GM12878 (cell line): ENCODE measurements around the gene TADA1. TPM values are rescaled to one million over a fixed set of nuclear protein-coding genes. Genes with fewer than 3 reads are reported as not detected.

Source experiments
- ATAC-seq: fragments of 200-7000 bp; cut with Tn5 transposase; 3 replicates; pipeline ENCODE4 v1.9.1; 2020; ENCODE audit warnings: mild to moderate bottlenecking, moderate library complexity
- BruUV-seq: library from RNA; stranded (reverse); fragments of 400-500 nt; replicated peaks from 2 replicates; lab custom pipeline; 2021; lab: Mats Ljungman, UMichigan
- CTCF ChIA-PET: fragments of 300-600 bp; sonication (Branson Sonifier 250); formaldehyde crosslinking; extraction: SDS; loops from one replicate; lab custom pipeline; 2021; ENCODE audit warnings: inconsistent platforms; lab: Yijun Ruan, JAX
- POLR2A ChIA-PET: fragments of 350-600 bp; formaldehyde crosslinking; extraction: SDS; loops from one replicate; lab custom pipeline; 2021; ENCODE audit warnings: inconsistent platforms; lab: Charles Lee
- RAD21 ChIA-PET: fragments of 300-600 bp; sonication (Branson Sonifier 250); formaldehyde crosslinking; loops from one replicate; lab custom pipeline; 2023; ENCODE audit warnings: antibody characterized with exemption; ENCODE audit not compliant: unreplicated experiment; lab: Charles Lee
- SMC1A ChIA-PET: fragments of 300-600 bp; sonication (Branson Sonifier 250); formaldehyde crosslinking; loops from one replicate; lab custom pipeline; 2023; ENCODE audit not compliant: unreplicated experiment, uncharacterized antibody; lab: Charles Lee
- DNase-seq: peaks from one replicate; pipeline ENCODE4 v3.0.0-alpha.2; 2011; ENCODE audit warnings: low read depth, low spot score
- FAIRE-seq: peaks from 3 replicates; lab custom pipeline; 2011; peaks lifted over from hg19 to GRCh38; lab: Jason Lieb, UNC
- H2AFZ ChIP-seq: 2 replicates; pipeline ENCODE4 v1.6.0; 2011; ENCODE audit warnings: low read depth, low read length, control low read depth; ENCODE audit not compliant: control insufficient read depth
- H3K27ac ChIP-seq: 2 replicates; pipeline ENCODE4 v1.5.1; 2011; ENCODE audit warnings: control low read depth; ENCODE audit not compliant: control insufficient read depth, insufficient read depth
- H3K27me3 ChIP-seq, 2 experiments: replicated peaks in 1 of 2; 2 replicates each; pipeline versions ENCODE4 v1.6.0 to v1.6.1; 2011; ENCODE audit warnings: low read length in 1 of 2; ENCODE audit not compliant: control insufficient read depth in 2 of 2, insufficient read depth in 2 of 2
- H3K36me3 ChIP-seq, 2 experiments: 2 replicates each; pipeline ENCODE4 v1.5.1; 2011; ENCODE audit warnings: low read length in 1 of 2; ENCODE audit not compliant: control insufficient read depth in 2 of 2, insufficient read depth in 2 of 2
- H3K4me1 ChIP-seq: 2 replicates; pipeline ENCODE4 v1.6.1; 2011; ENCODE audit warnings: mild to moderate bottlenecking, low read length, moderate library complexity, mixed read lengths; ENCODE audit not compliant: control insufficient read depth, insufficient read depth
- H3K4me2 ChIP-seq: 2 replicates; pipeline ENCODE4 v1.6.0; 2011; ENCODE audit warnings: control low read depth; ENCODE audit not compliant: control insufficient read depth, insufficient read depth
- H3K4me3 ChIP-seq: fragments of 200-600 bp; sonication (generic); 2 replicates; pipeline ENCODE4 v1.5.1; 2016
- H3K79me2 ChIP-seq: 2 replicates; pipeline ENCODE4 v1.6.0; 2011; ENCODE audit warnings: low read length; ENCODE audit not compliant: control insufficient read depth, insufficient read depth
- H3K9ac ChIP-seq: 2 replicates; pipeline ENCODE4 v1.8.0; 2011; ENCODE audit warnings: low read length, control low read depth, mixed read lengths; ENCODE audit not compliant: control insufficient read depth, insufficient read depth
- H3K9me3 ChIP-seq: replicated peaks from 3 replicates; pipeline ENCODE4 v1.5.1; 2011; ENCODE audit warnings: mild to moderate bottlenecking, low read length; ENCODE audit not compliant: control insufficient read depth, insufficient read depth
- H4K20me1 ChIP-seq: 2 replicates; pipeline ENCODE4 v1.6.0; 2011; ENCODE audit not compliant: control insufficient read depth, insufficient read depth
- IKZF1 ChIP-seq: fragments of 450-650 bp; conservative IDR thresholded peaks from 2 replicates; pipeline ENCODE4 v1.6.1; 2017; ENCODE audit warnings: antibody characterized with exemption, mild to moderate bottlenecking
- IKZF2 ChIP-seq, 2 experiments: fragments of 450-650 bp; IDR thresholded peaks; 2 replicates each; pipeline ENCODE4 v1.6.1; 2017; ENCODE audit warnings: mild to moderate bottlenecking in 2 of 2, moderate library complexity in 2 of 2
- IRF4 ChIP-seq: IDR thresholded peaks from 2 replicates; pipeline ENCODE4 v1.6.1; 2011; ENCODE audit warnings: low read depth, low read length
- NR2C2 ChIP-seq: IDR thresholded peaks from 2 replicates; pipeline ENCODE4 v1.6.1; 2011; ENCODE audit warnings: borderline replicate concordance, low read depth; ENCODE audit not compliant: control insufficient read depth, insufficient read length
- POLR2AphosphoS5 ChIP-seq: IDR thresholded peaks from 2 replicates; pipeline ENCODE4 v1.6.1; 2011; ENCODE audit warnings: mild to moderate bottlenecking, low read length, inconsistent platforms
- SPI1 ChIP-seq: IDR thresholded peaks from 2 replicates; pipeline ENCODE4 v1.6.1; 2011; ENCODE audit warnings: low read depth, mild to moderate bottlenecking, low read length, moderate library complexity, borderline replicate concordance; ENCODE audit not compliant: insufficient read depth
- WGBS: methylation state at CpG from one replicate; pipeline ENCODE4 v1.1.6; 2016; ENCODE audit warnings: low lambda C conversion rate; ENCODE audit not compliant: insufficient replicate concordance, insufficient coverage; ENCODE audit errors: missing lambda C conversion rate; 5-methylcytosine and 5-hydroxymethylcytosine counted together
- in situ Hi-C: fragments of 300-500 bp; cut with MboI; formaldehyde crosslinking; loops from 9 replicates; pipeline ENCODE4 v1.14.3; 2018; ENCODE audit warnings: mixed read lengths
- intact Hi-C: fragments of 100-400 bp; cut with micrococcal nuclease; formaldehyde crosslinking; loops from one replicate; pipeline ENCODE4 v1.14.2; 2022; ENCODE audit not compliant: unreplicated experiment
- polyA plus RNA-seq, 11 experiments: library from polyadenylated mRNA; depleted of rRNA in 4 of 11; unstranded in 6 of 11; stranded (reverse) in 5 of 11; fragments of >200 nt; fragmentation: Nextera tagmentation in 4 of 11; fragmentation: Illumina TruSeq in 1 of 11; extraction: Ambion mirVana in 4 of 11; extraction: Trizol in 1 of 11; gene quantifications; 1 replicate in 1 of 11; 2 replicates in 10 of 11; pipeline versions ENCODE4 v1.2.1 to v1.2.3, GENCODE V29; 2011 to 2016; ENCODE audit warnings: inconsistent platforms in 2 of 11, missing spikeins in 2 of 11, low read depth in 1 of 11
- total RNA-seq, 4 experiments: library from RNA; depleted of rRNA in 3 of 4; stranded (reverse); fragments of >200 nt in 3 of 4; fragmentation: Illumina TruSeq in 1 of 4; extraction: Trizol in 1 of 4; gene quantifications; 2 replicates each; pipeline versions ENCODE4 v1.2.1 to v1.2.3, GENCODE V29; 2013 to 2021
- TF ChIP-seq, protein P1 (sequence below): fragments of 450-650 bp; IDR thresholded peaks from 2 replicates; pipeline ENCODE4 v1.6.1; 2017; ENCODE audit warnings: low read depth, mild to moderate bottlenecking, moderate library complexity

Gene TADA1
- total and polyA plus RNA-seq, 10 of the 15 experiments (the other 5 are each of a cell fraction or from before 2014, with no cell fraction given) = 15.2 to 38.6 (median 26.5) TPM

DNA sequence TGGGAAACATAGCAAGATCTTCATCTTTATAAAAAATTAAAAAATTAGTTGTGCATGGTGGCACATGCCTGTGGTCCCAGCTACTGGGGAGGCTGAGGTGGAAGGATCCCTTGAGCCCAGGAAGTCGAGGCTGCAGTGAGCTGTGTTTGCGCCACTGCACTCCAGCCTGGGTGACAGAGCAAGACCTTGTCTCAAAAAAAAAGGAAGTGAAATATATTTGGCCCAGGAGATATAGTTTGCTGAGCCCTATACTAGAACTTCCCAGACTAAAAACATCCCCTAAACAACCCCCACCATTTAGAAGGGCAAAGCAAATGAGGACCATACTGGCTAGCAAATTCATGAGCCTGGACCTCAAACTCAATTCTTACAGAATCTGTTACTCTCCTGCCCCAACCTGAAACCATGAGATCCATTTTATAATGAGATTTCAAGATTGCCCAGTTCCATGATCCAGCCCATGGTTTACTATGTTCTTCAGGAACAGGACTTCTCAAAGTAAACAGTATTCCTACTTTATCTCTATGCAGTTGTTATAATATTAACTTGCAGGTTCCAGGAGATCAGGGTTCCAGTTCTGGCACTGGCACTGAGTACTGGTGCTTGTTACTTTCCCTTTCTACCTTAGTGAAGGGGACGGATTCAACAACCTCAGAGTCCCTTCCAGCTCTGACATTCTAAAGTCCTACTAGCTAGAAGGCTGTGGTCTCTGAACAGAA lies 48.9 kb upstream of the TADA1 start:
- ATAC-seq (peak; percentile 94), FAIRE-seq (peak; percentile 31), DNase-seq (peak; percentile 32)
- 31% methylated on average over 3 of the region's 3 CpGs for WGBS
- Histone ChIP-seq H4K20me1 (no peaks in the 10 kb centered on the region), H3K79me2 (no peaks in the 10 kb centered on the region), H3K27ac (no peak overlapping the region), H3K4me3 (no peak overlapping the region), H3K4me1 (peaks cover 6% of the 10 kb centered on the region; the same call in 1 of the 2 replicates), H3K27me3 (peaks cover 0 to 3% of the 10 kb centered on the region in 2 experiments; a peak in 2 of 4 replicates), H3K9ac (no peak overlapping the region), H2AFZ (no peak overlapping the region), H3K4me2 (0 out of 2 replicates have a peak overlapping the region, but pooled peaks have one; percentile 28), H3K36me3 (no peaks in the 10 kb centered on the region), H3K9me3 (no peaks in the 10 kb centered on the region; the same call in 2 of the 3 replicates)
- in situ Hi-C loops (no loop called here), intact Hi-C loops (no loop called here)
- ChIA-PET RAD21 (interaction anchor here (1.0 kb wide), 1 partner anchor 15 kb away, joined by 4 read pairs; no protein-coding TSS in a partner anchor), CTCF (interaction anchor here (3.1 to 3.9 kb wide), 2 partner anchors 15 to 134 kb away, joined by 21 to 26 read pairs; no protein-coding TSS in a partner anchor), SMC1A (interaction anchor here (0.8 to 5.2 kb wide), 2 partner anchors 12 to 15 kb away, joined by 3 to 24 read pairs; no protein-coding TSS in a partner anchor), POLR2A (no interaction called here)
- TF ChIP-seq SPI1 (peak; percentile 85), IRF4 (no peak), NR2C2 (no peak), POLR2AphosphoS5 (no peak), IKZF2 (IDR thresholded peaks at IDR 0.05) (peak; percentile 17 to 42; a peak in 1 of 4 replicates), IKZF1 (peak; percentile 28; the same call in 1 of the 2 replicates)
- TF ChIP-seq, protein P1, sequence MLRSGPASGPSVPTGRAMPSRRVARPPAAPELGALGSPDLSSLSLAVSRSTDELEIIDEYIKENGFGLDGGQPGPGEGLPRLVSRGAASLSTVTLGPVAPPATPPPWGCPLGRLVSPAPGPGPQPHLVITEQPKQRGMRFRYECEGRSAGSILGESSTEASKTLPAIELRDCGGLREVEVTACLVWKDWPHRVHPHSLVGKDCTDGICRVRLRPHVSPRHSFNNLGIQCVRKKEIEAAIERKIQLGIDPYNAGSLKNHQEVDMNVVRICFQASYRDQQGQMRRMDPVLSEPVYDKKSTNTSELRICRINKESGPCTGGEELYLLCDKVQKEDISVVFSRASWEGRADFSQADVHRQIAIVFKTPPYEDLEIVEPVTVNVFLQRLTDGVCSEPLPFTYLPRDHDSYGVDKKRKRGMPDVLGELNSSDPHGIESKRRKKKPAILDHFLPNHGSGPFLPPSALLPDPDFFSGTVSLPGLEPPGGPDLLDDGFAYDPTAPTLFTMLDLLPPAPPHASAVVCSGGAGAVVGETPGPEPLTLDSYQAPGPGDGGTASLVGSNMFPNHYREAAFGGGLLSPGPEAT = 0 out of 2 replicates have a peak, but pooled peaks have one; percentile 21
- BruUV-seq = no TSS peak
